Renal cortex interstitium (tissue), 11 donors: Measurements from ENCODE around the gene SPEN. TPM values are rescaled to one million over a fixed set of nuclear protein-coding genes. Genes with fewer than 3 reads are reported as not detected.

Experiments
- DNase-seq, 11 donors: peaks; one replicate each; pipeline ENCODE4 v3.0.0-alpha.2; 2013; ENCODE audit warnings: low read depth in 9 of 11, low spot score in 4 of 11; ENCODE audit errors: extremely low read depth in 1 of 11
- polyA plus RNA-seq, 3 donors: library from polyadenylated mRNA; unstranded; fragments of 120-200 nt; gene quantifications; one replicate each; pipeline ENCODE4 v1.2.1, GENCODE V29; 2013; ENCODE audit not compliant: insufficient read length in 3 of 3

The SPEN gene
- polyA plus RNA-seq, 3 donors = 57.2 to 64.4 (median 61.7) TPM

DNA sequence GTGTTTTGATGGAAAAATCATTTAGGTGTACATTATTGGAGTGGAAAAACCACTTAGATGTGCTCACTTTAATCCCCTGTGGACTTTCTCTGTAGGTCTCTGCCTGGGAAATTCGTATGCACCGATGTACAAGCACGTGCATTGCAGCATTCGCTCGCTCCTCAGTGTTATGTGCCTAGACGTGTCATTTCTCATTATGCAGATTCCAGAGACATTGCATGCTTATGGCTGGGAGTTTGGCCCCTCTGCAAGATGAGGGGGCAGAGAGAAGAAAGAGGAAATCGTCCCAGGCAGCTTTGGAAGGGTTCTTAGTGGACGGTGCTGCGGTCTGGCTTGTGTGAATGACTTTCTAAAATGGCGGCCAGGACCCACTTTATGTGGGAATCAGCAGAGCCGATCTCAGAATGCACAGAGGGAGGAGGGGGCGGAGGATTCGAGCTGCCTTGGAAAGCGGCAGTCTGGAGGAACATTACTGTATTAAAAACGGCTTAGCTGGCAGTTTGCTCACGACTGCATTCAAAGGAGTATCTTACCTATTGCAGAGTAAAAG lies 2.3 kb downstream of the SPEN start:
- DNase-seq = peak in 8 of 11 donors; percentile 75 to 86 (median 82)

DNA sequence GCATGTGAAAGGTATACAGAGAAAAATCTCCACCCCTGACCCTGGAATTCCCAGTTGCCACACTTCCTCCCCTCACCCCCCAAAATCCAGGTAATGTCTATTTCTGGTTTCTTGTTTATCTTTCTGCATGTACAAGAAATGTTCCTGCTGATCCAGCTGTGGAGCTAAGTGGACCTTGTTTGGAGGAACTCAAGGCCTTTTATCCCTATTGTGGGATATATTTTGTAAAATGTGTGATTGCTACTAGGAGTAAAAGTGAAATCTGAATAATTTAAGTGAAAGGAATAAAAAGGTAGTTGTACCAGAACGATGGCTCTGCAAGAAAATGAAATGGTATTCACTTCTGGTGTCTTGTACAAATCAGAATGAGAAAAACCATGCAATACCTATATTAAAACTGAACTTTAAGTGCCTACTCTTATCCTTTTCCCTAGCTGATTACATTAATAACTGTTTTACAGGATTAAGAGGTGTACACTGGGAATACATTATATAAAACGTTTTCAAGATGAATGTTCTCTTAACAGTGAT lies 3.0 kb downstream of the SPEN start:
- no peak for DNase-seq

DNA sequence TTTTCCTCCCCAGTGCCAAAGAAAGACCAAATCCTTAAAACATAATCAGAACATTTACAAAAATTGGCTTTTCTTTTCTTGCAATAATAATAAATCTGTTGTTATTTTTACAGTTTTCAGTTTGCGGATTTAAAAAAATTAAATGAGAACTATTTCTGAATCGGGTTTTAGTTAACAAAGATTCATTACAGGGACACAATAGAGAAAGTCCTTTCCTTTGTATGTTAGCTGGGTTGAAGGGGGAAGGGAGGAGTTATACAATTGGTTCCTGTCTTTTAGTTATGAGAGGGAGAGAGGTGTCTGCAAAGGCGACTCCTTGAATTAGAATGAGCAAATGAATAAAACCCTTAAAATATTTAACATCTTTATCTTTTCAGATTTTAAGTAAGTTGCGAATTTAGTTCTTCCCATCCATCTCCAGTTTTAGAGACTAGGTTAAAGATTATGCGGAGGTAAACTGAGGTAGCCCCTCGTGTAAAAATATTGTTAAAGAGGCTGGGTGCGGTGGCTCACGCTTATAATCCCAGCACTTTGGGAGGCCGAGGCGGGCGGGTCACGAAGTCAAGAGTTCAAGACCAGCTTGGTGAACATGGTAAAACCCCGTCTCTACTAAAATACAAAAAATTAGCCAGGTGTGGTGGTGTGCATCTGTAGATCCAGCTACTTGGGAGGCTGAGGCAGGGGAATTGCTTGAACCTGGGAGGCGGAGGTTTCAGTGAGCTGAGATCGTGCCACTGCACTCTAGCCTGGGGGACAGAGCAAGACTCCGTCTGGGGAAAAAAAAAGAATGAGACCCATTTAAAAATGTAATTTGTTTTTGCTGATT lies 3.9 kb downstream of the SPEN start:
- no peak for DNase-seq

GRCh38 chr1:15852036-15852827 lies 4.7 kb downstream of the SPEN start:
- no peak for DNase-seq

- DNase-seq = no peak
Measured at GRCh38 chr1:15852828-15853302, 5.4 kb downstream of the SPEN start.

DNA sequence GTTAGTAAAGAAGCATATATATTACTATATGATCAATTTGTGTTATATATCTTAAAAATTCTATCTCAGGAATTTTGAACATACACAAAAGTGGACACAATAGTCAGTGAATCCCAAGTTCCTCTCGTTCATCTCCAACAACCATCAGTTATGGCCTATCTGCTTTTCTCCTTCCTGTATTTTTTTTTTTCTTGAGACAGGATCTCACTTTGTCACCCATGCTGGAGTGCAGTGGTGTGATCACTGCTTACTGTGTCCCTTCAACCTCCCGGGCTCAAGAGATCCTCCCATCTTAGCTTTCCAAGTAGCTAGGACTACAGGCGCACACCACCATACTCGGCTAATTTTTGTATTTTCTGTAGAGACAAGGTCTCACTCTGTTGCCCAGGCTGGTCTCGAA lies 9.4 kb downstream of the SPEN start:
- no peak for DNase-seq

DNA sequence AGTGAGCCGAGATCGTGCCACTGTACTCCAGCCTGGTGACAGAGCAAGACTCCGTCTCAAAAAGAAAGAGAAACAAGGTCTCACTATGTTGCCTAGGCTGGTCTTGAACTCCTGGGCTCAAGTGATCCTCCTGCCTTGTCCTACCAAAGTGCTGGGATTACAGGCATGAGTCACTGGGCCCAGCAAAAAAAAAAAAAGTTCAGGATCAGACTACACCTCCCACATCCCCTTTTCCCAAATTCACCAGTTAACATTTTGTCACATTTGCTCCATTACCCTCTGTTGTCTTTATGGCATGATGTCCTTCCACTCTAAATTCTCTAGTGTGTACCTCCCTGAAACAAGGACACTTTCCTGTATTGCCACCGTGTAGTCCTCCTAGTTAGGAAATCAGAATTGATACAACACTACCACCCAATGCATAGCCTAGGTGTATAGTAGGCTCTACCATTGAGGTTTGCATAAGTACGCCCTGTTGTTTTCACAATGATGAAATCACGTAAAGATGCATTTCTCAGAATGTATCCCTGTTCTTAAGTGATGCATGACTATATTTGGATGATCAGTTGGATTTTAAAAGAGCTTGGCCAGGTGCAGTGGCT lies 10.7 kb downstream of the SPEN start:
- no peak for DNase-seq

DNA sequence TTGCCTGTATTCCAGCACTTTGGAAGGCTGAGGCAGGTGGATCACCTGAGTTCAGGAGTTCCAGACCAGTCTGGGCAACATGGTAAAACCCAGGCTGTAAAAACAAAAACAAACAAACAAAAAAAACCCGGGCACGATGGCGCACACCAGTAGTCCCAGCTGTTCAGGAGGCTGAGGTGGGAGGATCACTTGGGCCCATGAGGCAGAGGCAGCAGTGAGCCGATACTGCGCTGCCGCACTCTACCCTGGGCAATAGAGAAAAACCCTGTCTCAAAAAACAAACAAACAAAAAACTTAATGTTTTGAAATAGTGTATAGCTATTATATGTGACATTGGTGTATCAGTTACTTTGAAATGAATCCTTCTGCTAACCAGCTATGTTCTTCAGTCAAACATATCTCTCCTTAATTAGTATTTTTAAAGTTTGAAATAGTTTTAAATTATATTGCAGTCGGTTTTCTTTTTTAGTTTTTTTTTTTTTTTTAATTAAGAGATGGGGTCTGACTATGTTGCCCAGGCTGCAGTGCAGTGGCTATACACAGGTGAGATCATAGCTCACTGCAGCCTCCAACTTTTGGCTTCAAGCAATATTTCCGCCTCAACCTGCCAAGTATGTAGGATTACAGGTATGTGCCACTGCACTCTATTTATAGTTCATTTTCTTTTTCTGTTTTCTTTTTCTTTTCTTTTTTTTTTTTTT lies 11.3 kb downstream of the SPEN start:
- no peak for DNase-seq

DNA sequence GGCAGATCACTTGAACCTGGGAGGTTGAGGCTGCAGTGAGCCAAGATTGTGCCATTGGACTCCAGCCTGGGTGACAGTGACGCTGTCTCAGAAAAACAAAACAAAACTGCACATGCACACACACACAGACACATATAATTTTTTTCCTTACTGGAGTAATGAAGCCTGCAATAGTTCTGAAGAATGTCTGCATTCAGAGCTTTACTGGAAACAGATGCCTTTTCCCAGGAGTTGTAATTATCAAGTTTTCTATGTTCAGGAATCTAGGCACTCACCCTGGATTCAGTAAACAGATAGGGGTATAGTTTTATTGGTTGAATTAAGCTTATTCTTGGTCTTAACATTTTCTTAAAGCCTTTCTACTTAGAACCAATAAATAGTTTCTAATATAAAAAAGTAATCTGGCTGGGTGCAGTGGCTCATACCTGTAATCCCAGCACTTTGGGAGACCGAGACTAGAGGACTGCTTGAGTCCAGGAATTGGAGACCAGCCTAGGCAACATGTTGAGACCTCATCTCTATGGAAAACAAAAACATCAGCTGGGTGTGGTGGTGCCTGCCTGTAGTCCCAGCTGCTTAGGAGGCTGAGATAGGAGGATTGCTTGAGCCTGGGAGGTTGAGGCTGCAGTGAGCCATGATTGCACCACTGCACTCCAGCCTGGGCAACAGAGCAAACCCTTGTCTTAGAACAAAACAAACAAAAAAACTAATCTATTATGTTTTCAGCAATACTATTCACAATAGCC lies 15.8 kb downstream of the SPEN start:
- no peak for DNase-seq

DNA sequence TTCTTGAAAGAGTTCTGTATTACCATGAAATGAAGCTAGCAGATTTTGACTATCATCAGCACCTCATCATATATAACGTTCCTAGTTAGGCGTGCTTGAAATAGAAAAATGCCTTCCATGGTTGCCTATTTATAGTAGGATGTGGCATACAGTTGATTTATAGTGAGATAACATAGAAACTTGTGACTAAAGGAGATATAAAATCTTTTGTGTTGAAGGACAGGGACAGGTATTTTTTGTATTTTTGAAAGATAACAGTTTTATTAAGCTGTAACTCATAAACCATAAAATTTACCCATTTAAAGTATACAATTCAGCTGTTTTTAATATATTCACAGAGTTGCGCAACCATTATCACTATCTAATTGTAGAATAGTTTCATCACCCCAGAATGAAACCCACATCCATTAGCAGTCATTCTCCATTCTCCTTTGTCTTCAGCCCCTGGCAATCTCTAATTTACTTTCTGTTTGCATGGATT lies 19.3 kb downstream of the SPEN start:
- DNase-seq = no peak

DNA sequence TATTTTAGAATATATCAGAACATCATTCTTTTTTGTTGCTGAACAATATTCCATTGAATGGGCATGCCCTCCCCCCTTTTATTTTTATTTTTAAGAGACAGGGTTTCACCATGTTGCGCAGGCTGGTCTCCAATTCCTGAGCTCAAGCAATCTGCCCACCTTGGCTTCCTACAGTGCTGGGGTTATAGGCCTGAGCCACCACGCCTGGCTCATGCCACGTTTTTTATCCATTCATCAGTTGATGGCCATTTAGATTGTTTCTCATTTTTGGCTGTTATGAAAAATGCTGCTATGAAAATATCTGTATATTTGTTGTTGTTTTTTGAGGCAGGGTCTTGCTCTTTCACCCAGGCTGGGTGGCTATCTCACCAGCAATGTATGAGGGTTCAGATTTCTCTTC lies 19.8 kb downstream of the SPEN start:
- DNase-seq = no peak

DNA sequence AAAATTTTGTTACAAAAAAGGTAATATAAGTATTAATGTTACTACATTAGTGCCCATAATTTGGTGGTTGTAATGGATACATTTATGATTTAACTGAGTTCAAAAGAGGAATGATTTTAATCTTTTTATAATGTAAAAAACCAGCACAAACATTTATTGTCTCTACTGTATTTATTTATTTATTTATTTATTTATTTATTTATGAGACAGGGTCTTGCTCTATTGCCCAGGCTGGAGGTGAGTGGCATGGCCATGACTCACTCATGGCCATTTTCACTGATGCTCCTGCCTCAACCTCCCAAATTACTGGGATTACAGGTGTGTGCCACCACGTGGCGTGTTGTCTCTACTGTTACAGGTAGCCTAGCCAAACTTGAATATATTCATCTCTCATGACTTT lies 21.9 kb downstream of the SPEN start:
- no peak for DNase-seq

DNA sequence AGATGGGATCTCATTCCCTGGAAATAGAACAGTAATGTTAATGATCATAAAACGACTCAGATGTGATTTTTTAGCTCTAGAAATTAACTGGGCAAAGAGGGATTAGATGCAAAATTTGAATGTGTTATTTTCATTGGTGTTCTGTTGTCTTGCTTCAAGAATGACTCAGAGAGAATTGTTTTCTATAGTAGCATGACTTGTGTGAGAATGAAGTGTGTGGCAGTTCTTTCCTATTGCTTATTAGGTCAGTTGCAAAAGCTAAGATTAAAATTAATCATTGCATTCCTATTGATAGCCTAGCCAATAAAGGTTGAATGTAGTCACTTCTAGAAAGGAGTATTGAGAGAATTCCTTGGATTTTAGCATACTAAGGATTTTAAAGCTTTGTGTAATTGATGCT lies 22.9 kb downstream of the SPEN start:
- no peak for DNase-seq

- no peak for DNase-seq
Measured at GRCh38 chr1:15874471-15874870, 27.0 kb downstream of the SPEN start.

DNA sequence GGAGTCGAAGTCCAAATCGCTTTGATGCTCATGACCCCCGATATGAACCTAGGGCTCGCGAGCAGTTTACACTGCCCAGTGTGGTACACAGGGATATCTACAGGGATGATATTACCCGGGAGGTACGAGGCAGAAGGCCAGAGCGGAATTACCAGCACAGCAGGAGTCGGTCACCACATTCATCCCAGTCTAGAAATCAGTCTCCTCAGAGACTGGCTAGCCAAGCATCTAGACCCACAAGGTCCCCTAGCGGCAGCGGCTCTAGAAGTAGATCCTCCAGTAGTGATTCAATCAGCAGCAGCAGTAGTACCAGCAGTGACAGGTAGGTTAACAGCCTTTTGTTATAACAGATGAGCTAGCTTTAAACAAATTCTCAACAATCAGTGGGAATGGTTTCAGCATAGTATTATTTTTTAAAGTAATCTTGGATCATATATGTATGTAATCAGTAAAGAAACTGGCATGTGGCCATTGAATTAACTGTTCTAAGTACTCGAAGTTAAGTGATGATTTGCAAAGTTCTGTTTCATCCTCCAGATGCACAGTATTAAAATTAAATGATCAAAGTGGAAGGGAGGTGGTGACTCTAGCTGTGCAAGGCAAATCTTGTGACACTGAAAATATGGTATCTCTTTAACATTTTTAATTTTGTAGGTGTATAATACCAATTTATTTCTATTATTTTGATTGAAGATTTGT lies 29.0 kb downstream of the SPEN start:
- DNase-seq = no peak

- DNase-seq = no peak
Measured at GRCh38 chr1:15881961-15882360, 34.5 kb downstream of the SPEN start.

DNA sequence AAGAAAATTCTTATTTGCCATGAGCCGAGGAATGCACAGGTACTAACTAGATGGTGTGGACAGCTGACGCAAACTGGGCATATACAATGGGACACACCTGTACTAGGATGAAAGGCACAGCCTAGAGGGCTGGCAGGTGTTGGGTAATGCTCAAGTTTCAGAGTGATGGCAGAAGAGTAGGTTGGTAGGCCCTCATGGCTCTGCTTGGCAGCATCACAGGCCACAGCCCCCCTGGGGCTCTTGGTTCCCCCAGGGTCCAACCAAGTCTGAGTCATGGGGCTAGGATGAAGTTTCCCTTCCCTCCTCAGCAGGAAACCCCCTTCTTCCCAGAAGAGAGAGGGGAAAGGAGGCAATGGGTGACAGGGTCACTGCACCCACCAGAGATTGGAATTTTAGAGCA lies 35.2 kb downstream of the SPEN start:
- DNase-seq = no peak
